K562 (cell line): Measurements from ENCODE around the gene APBA2. TPM values are rescaled to one million over a fixed set of nuclear protein-coding genes. Genes with fewer than 3 reads are reported as not detected.
A peak's percentile ranks its signal among the peaks of the same experiment; 100 is the strongest.

Experiments used
- ARID4B ChIP-seq: sonication (generic); formaldehyde crosslinking; IDR thresholded peaks from 2 replicates; pipeline ENCODE4 v1.8.0; 2022; ENCODE audit warnings: mild to moderate bottlenecking, missing genetic modification reagents
- BCL6 ChIP-seq: fragments of 250-450 bp; sonication (Bioruptor Pico); IDR thresholded peaks from 2 replicates; pipeline ENCODE4 v1.4.0; 2020
- CBX2 ChIP-seq: fragments of 200-600 bp; sonication (generic); IDR thresholded peaks from one replicate; pipeline ENCODE4 v1.6.1; 2012; ENCODE audit warnings: mild to moderate bottlenecking, low read length, inconsistent platforms; ENCODE audit not compliant: insufficient read depth, poor library complexity, severe bottlenecking
- CBX8 ChIP-seq: fragments of 200-600 bp; sonication (generic); IDR thresholded peaks from 2 replicates; pipeline ENCODE4 v1.6.1; 2012; ENCODE audit warnings: borderline replicate concordance, mixed run types, low read depth, mild to moderate bottlenecking, moderate library complexity, mixed read lengths, low read length, control low read depth, inconsistent platforms; ENCODE audit not compliant: poor library complexity, severe bottlenecking; ENCODE audit errors: extremely low read depth
- CREM ChIP-seq: IDR thresholded peaks from 2 replicates; pipeline ENCODE4 v1.6.1; 2014; ENCODE audit warnings: antibody characterized with exemption, low read depth
- CXXC5 ChIP-seq: fragments of 250-450 bp; sonication (Bioruptor Pico); IDR thresholded peaks from 2 replicates; pipeline ENCODE4 v1.8.0; 2022; ENCODE audit warnings: inconsistent platforms, mild to moderate bottlenecking, moderate library complexity
- GTF3C2 ChIP-seq: IDR thresholded peaks from 3 replicates; pipeline ENCODE4 v1.6.1; 2011; ENCODE audit warnings: borderline replicate concordance, mild to moderate bottlenecking, moderate library complexity; ENCODE audit not compliant: insufficient read length; ENCODE audit errors: extremely low read depth
- HDAC8 ChIP-seq: fragments of 450-650 bp; IDR thresholded peaks from 2 replicates; pipeline ENCODE4 v1.6.1; 2016; ENCODE audit warnings: mild to moderate bottlenecking, missing genetic modification characterization, moderate library complexity, missing compliant biosample characterization
- POLR2H ChIP-seq: IDR thresholded peaks from 2 replicates; pipeline ENCODE4 v1.6.1; 2016; ENCODE audit warnings: missing genetic modification characterization, low read depth, mild to moderate bottlenecking, control low read depth, missing compliant biosample characterization, moderate library complexity
- RHOXF2B ChIP-seq: fragments of 250-450 bp; sonication (Bioruptor Pico); conservative IDR thresholded peaks from 2 replicates; pipeline ENCODE4 v1.5.1; 2021
- ZBED1 ChIP-seq: IDR thresholded peaks from 2 replicates; pipeline ENCODE4 v1.6.1; 2014
- ZNF146 ChIP-seq: IDR thresholded peaks from one replicate; pipeline ENCODE4 v1.6.1; 2018; ENCODE audit warnings: missing compliant biosample characterization; ENCODE audit not compliant: unreplicated experiment
- ZNF212 ChIP-seq: fragments of 450-650 bp; formaldehyde crosslinking; IDR thresholded peaks from 2 replicates; pipeline ENCODE4 v1.4.0; 2020; ENCODE audit warnings: mild to moderate bottlenecking
- ZNF24 ChIP-seq: fragments of 450-650 bp; IDR thresholded peaks from 2 replicates; pipeline ENCODE4 v1.6.1; 2016
- ZNF75A ChIP-seq: fragments of 450-650 bp; formaldehyde crosslinking; IDR thresholded peaks from 2 replicates; pipeline ENCODE4 v1.4.0; 2020; ENCODE audit warnings: mild to moderate bottlenecking
- polyA plus RNA-seq, 8 experiments: library from polyadenylated mRNA; depleted of rRNA in 4 of 8; stranded (reverse) in 5 of 8; unstranded in 3 of 8; fragments of >200 nt; fragmentation: Nextera tagmentation in 2 of 8; fragmentation: Illumina TruSeq in 1 of 8; extraction: Ambion mirVana in 2 of 8; extraction: Trizol in 1 of 8; gene quantifications; 2 replicates each; pipeline versions ENCODE4 v1.2.1 to v1.2.3, GENCODE V29; 2011 to 2014; ENCODE audit warnings: inconsistent platforms in 1 of 8, missing spikeins in 1 of 8
- total RNA-seq, 7 experiments: library from RNA; depleted of rRNA in 6 of 7; stranded (reverse); fragments of >200 nt in 6 of 7; fragmentation: Illumina TruSeq in 2 of 7; extraction: Trizol in 2 of 7; gene quantifications; 2 replicates each; pipeline versions ENCODE4 v1.2.1 to v1.2.3, GENCODE V29; 2011 to 2021; ENCODE audit warnings: low replicate concordance in 1 of 7
- TF ChIP-seq, protein P1 (sequence below): fragments of 450-650 bp; formaldehyde crosslinking; IDR thresholded peaks from 2 replicates; pipeline ENCODE4 v1.4.0; 2020; ENCODE audit warnings: mild to moderate bottlenecking, mixed read lengths
- TF ChIP-seq, protein P2 (sequence below): sonication (generic); formaldehyde crosslinking; IDR thresholded peaks from 2 replicates; pipeline ENCODE4 v1.8.1; 2023; ENCODE audit warnings: mild to moderate bottlenecking, missing genetic modification reagents, moderate library complexity

APBA2 gene
- total and polyA plus RNA-seq, 9 of the 15 experiments (the other 6 are each of a cell fraction or from before 2014, with no cell fraction given), result 0.24 to 40.9 (median 25.2) TPM

- TF ChIP-seq ARID4B (no peak), CREM (0 out of 2 replicates have a peak, but pooled peaks have one; percentile 7), POLR2H (tag) (no peak), ZNF24 (no peak), CBX2 (no peak), ZBED1 (no peak), CXXC5 (CRISPR knock-in tag) (0 out of 2 replicates have a peak, but pooled peaks have one; percentile 27), ZNF146 (CRISPR knock-in tag) (no peak), CBX8 (no peak), RHOXF2B (CRISPR knock-in tag) (no peak), ZNF212 (CRISPR knock-in tag) (no peak), BCL6 (CRISPR knock-in tag) (no peak), HDAC8 (tag) (no peak), ZNF75A (CRISPR knock-in tag) (no peak), GTF3C2 (no peak)
- TF ChIP-seq, protein P1, sequence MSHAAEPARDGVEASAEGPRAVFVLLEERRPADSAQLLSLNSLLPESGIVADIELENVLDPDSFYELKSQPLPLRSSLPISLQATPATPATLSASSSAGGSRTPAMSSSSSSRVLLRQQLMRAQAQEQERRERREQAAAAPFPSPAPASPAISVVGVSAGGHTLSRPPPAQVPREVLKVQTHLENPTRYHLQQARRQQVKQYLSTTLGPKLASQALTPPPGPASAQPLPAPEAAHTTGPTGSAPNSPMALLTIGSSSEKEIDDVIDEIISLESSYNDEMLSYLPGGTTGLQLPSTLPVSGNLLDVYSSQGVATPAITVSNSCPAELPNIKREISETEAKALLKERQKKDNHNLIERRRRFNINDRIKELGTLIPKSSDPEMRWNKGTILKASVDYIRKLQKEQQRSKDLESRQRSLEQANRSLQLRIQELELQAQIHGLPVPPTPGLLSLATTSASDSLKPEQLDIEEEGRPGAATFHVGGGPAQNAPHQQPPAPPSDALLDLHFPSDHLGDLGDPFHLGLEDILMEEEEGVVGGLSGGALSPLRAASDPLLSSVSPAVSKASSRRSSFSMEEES (CRISPR knock-in tag), result no peak
- TF ChIP-seq, protein P2, sequence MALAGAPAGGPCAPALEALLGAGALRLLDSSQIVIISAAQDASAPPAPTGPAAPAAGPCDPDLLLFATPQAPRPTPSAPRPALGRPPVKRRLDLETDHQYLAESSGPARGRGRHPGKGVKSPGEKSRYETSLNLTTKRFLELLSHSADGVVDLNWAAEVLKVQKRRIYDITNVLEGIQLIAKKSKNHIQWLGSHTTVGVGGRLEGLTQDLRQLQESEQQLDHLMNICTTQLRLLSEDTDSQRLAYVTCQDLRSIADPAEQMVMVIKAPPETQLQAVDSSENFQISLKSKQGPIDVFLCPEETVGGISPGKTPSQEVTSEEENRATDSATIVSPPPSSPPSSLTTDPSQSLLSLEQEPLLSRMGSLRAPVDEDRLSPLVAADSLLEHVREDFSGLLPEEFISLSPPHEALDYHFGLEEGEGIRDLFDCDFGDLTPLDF (CRISPR knock-in tag), result no peak
These were observed 254.0 kb downstream of the APBA2 start (continued) for GRCh38 chr15:29139540-29140459.
